PFSK-1 (cell line): ENCODE measurements around the gene NXF1.

Experiments
- FOXP2 ChIP-seq: optimal IDR thresholded peaks from 2 replicates; pipeline ENCODE3; 2011; ENCODE audit warnings: borderline replicate concordance, control low read depth, inconsistent platforms; ENCODE audit not compliant: insufficient read depth; ENCODE audit errors: extremely low read length, extremely low read depth
- POLR2AphosphoS5 ChIP-seq: IDR thresholded peaks from 2 replicates; pipeline ENCODE4 v1.6.1; 2012; ENCODE audit warnings: low read depth, mild to moderate bottlenecking, control low read depth, low read length, moderate library complexity
- SIN3A ChIP-seq: IDR thresholded peaks from 2 replicates; pipeline ENCODE4 v1.6.1; 2012; ENCODE audit warnings: mild to moderate bottlenecking, low read length, moderate library complexity, borderline replicate concordance; ENCODE audit not compliant: insufficient read depth
- TAF1 ChIP-seq: IDR thresholded peaks from 2 replicates; pipeline ENCODE4 v1.6.1; 2012; ENCODE audit warnings: low read length, control low read depth, borderline replicate concordance; ENCODE audit not compliant: insufficient read depth
- TF ChIP-seq, protein P1 (sequence below), 2 experiments: IDR thresholded peaks; 2 replicates each; pipeline versions ENCODE4 v1.6.1 to v1.8.0; 2011 to 2012; ENCODE audit warnings: low read depth in 2 of 2, low read length in 2 of 2, control low read depth in 1 of 2, inconsistent platforms in 1 of 2, mild to moderate bottlenecking in 1 of 2, moderate library complexity in 1 of 2; ENCODE audit not compliant: insufficient read depth in 1 of 2

GRCh38 chr11:62832336-62833234 lies 27.3 kb upstream of the NXF1 start, which contains the start of gene TEX54:
- TF ChIP-seq, protein P1, sequence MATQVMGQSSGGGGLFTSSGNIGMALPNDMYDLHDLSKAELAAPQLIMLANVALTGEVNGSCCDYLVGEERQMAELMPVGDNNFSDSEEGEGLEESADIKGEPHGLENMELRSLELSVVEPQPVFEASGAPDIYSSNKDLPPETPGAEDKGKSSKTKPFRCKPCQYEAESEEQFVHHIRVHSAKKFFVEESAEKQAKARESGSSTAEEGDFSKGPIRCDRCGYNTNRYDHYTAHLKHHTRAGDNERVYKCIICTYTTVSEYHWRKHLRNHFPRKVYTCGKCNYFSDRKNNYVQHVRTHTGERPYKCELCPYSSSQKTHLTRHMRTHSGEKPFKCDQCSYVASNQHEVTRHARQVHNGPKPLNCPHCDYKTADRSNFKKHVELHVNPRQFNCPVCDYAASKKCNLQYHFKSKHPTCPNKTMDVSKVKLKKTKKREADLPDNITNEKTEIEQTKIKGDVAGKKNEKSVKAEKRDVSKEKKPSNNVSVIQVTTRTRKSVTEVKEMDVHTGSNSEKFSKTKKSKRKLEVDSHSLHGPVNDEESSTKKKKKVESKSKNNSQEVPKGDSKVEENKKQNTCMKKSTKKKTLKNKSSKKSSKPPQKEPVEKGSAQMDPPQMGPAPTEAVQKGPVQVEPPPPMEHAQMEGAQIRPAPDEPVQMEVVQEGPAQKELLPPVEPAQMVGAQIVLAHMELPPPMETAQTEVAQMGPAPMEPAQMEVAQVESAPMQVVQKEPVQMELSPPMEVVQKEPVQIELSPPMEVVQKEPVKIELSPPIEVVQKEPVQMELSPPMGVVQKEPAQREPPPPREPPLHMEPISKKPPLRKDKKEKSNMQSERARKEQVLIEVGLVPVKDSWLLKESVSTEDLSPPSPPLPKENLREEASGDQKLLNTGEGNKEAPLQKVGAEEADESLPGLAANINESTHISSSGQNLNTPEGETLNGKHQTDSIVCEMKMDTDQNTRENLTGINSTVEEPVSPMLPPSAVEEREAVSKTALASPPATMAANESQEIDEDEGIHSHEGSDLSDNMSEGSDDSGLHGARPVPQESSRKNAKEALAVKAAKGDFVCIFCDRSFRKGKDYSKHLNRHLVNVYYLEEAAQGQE (IDR thresholded peaks at IDR 0.05; ENCODE audit: insufficient read depth in 1 of 2, low read depth in 2 of 2, low read length in 2 of 2), result no peak
- TF ChIP-seq TAF1, result no peak
- no peak; the same call in 1 of the 2 replicates for TF ChIP-seq POLR2AphosphoS5
- TF ChIP-seq SIN3A, result no peak; the same call in 1 of the 2 replicates
- no peak for TF ChIP-seq FOXP2
